DND-41 (cell line): Measurements from ENCODE around the gene GAREM2.

ENCODE experiments used
- ATAC-seq: fragments of 200-7000 bp; cut with Tn5 transposase; 3 replicates; pipeline ENCODE4 v1.9.1; 2021; ENCODE audit warnings: low read depth; ENCODE audit not compliant: insufficient read depth
- DNase-seq: peaks from one replicate; pipeline ENCODE4 v3.0.0-alpha.2; 2020
- H2AFZ ChIP-seq: 2 replicates; pipeline ENCODE4 v1.6.0; 2012; ENCODE audit warnings: low read depth, low read length
- H3K27ac ChIP-seq: 2 replicates; pipeline ENCODE4 v1.5.1; 2012; ENCODE audit warnings: low read length, inconsistent platforms
- H3K27me3 ChIP-seq: fragments of 200-600 bp; sonication (generic); 2 replicates; pipeline ENCODE4 v1.6.0; 2012; ENCODE audit warnings: low read length, mild to moderate bottlenecking, inconsistent platforms; ENCODE audit not compliant: insufficient read depth, poor library complexity
- H3K36me3 ChIP-seq: 2 replicates; pipeline ENCODE4 v1.5.1; 2012; ENCODE audit warnings: low read length, inconsistent platforms; ENCODE audit not compliant: insufficient read depth
- H3K4me1 ChIP-seq: 2 replicates; pipeline ENCODE4 v1.5.1; 2012; ENCODE audit warnings: mild to moderate bottlenecking, low read length; ENCODE audit not compliant: insufficient read depth
- H3K4me2 ChIP-seq: 2 replicates; pipeline ENCODE4 v1.6.0; 2012; ENCODE audit warnings: mild to moderate bottlenecking, moderate library complexity, low read length, inconsistent platforms; ENCODE audit not compliant: insufficient read depth
- H3K4me3 ChIP-seq, 2 experiments: fragments of 200-600 bp in 1 of 2; shearing (Covaris generic) in 1 of 2; 2 replicates each; pipeline ENCODE4 v1.5.1; 2012 to 2016; ENCODE audit warnings: inconsistent platforms in 2 of 2, low read length in 2 of 2, mild to moderate bottlenecking in 2 of 2, low read depth in 1 of 2, moderate library complexity in 1 of 2
- H3K79me2 ChIP-seq: 2 replicates; pipeline ENCODE4 v1.6.0; 2012; ENCODE audit warnings: low read length, inconsistent platforms; ENCODE audit not compliant: insufficient read depth
- H3K9ac ChIP-seq: 2 replicates; pipeline ENCODE4 v1.6.0; 2012; ENCODE audit warnings: low read depth, mild to moderate bottlenecking, inconsistent platforms, low read length, moderate library complexity
- H3K9me3 ChIP-seq: 2 replicates; pipeline ENCODE4 v1.5.1; 2012; ENCODE audit warnings: low read length, moderate library complexity, mild to moderate bottlenecking, inconsistent platforms; ENCODE audit not compliant: insufficient read depth, severe bottlenecking
- H4K20me1 ChIP-seq: 2 replicates; pipeline ENCODE4 v1.6.0; 2012; ENCODE audit warnings: low read length; ENCODE audit not compliant: insufficient read depth
- CTCF ChIP-seq: IDR thresholded peaks from 2 replicates; pipeline ENCODE4 v1.5.1; 2012; ENCODE audit warnings: borderline replicate concordance, low read length, moderate library complexity, mild to moderate bottlenecking; ENCODE audit not compliant: poor library complexity, severe bottlenecking; ENCODE audit errors: extremely low read depth
- EZH2 ChIP-seq: IDR thresholded peaks from 3 replicates; pipeline ENCODE4 v1.6.1; 2012; ENCODE audit warnings: borderline replicate concordance, low read depth, mild to moderate bottlenecking, moderate library complexity, low read length, inconsistent platforms; ENCODE audit not compliant: severe bottlenecking

The GAREM2 gene

DNA sequence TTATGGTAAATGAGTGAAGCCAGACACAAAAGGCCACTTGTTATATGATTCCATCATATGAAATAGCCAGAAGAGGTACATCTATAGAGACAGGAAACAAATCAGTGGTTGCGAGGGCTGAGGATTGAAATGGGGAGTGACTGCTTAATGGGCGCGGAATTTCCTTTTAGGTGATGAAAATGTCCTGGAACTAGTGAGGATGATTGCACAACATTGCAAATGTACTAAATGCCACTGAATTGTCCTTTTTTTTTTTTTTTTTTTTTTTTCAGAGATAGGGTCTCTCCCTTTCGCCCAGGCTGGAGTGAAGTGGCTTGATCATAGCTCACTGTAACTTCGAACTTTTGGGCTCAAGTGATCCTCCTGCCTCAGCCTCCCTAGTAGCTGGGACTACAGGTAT lies 15.3 kb upstream of the GAREM2 start:
- Histone ChIP-seq H3K79me2 (no peaks in the 10 kb centered on the region), H3K27ac (no peak overlapping the region), H3K9ac (no peak overlapping the region), H4K20me1 (no peaks in the 10 kb centered on the region), H3K36me3 (no peaks in the 10 kb centered on the region), H3K4me3 (no peak overlapping the region), H2AFZ (no peak overlapping the region), H3K4me2 (no peak overlapping the region), H3K27me3 (no peaks in the 10 kb centered on the region), H3K4me1 (no peaks in the 10 kb centered on the region), H3K9me3 (no peaks in the 10 kb centered on the region)
- ATAC-seq, result no peak
- DNase-seq, result no peak
- TF ChIP-seq CTCF, result no peak
- no peak for TF ChIP-seq EZH2

DNA sequence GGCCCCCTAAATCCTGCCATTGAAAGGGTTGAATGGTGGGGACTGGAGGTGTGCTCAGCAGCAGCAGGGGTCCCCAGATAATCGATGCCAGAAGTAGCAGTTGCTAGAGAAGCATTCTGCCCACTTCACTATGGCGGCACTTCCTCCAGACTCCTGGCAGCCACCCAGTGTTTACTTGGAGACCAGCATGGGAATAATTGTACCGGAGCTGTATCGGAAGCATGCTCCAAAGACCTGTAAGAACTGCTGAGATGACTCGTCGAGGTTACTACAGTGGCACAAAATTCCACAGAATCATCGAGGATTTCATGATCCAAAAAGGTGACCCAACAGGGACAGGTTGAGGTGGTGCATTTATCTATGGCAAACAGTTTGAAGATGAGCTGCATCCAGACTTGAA lies 11.0 kb upstream of the GAREM2 start:
- Histone ChIP-seq H3K4me1 (no peaks in the 10 kb centered on the region), H3K27me3 (no peaks in the 10 kb centered on the region), H3K36me3 (no peaks in the 10 kb centered on the region), H3K27ac (no peak overlapping the region), H4K20me1 (no peaks in the 10 kb centered on the region), H3K9me3 (no peaks in the 10 kb centered on the region), H3K4me2 (no peak overlapping the region), H3K79me2 (no peaks in the 10 kb centered on the region), H3K9ac (no peak overlapping the region), H2AFZ (no peak overlapping the region), H3K4me3 (no peak overlapping the region)
- ATAC-seq, result no peak
- TF ChIP-seq CTCF (no peak), EZH2 (no peak)
- no peak for DNase-seq

DNA sequence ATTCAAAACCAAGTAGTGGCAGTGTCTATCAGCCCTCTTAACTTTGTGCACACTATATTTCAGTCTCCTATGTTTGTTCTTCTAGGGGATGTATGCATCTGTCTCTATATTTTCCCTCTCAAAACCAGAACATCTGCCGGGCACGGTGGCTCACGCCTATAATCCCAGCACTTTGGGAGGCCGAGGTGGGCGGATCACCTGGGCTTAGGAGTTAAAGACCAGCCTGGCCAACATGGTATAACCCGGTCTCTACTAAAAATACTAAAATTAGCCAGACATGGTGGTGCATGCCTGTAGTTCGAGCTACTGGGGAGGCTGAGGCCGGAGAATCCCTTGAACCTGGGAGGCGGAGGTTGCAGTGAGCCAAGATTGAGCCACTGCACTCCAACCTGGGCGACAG lies 9.9 kb upstream of the GAREM2 start:
- no peaks in the 10 kb centered on the region for H3K9me3 ChIP-seq
- H3K4me3 ChIP-seq, result no peak overlapping the region
- H3K36me3 ChIP-seq, result no peaks in the 10 kb centered on the region
- H2AFZ ChIP-seq, result no peak overlapping the region
- no peak overlapping the region for H3K4me2 ChIP-seq
- no peaks in the 10 kb centered on the region for H3K4me1 ChIP-seq
- ATAC-seq, result no peak
- H4K20me1 ChIP-seq, result no peaks in the 10 kb centered on the region
- no peak for DNase-seq
- H3K9ac ChIP-seq, result no peak overlapping the region
- no peaks in the 10 kb centered on the region for H3K27me3 ChIP-seq
- no peaks in the 10 kb centered on the region for H3K79me2 ChIP-seq
- no peak overlapping the region for H3K27ac ChIP-seq
- TF ChIP-seq CTCF (no peak), EZH2 (no peak)

DNA sequence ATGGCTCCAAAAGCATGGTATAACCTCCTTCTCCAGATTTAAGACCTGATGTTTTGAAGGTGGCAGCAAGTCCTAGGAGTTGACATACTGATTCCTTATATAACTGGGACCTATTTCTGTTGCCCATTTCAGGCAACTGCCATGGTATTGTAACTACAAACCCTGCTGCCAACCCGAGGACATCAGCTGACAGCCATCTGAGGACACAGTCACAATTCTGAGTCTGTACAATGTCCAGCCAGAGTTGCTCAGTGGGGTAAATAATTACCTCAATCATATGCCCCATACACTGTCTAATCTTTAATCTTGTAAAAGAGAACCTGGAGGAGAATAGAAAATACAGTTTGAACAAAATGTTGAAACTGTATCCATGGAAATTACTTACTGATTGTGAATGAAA lies 8.7 kb upstream of the GAREM2 start:
- DNase-seq (no peak), ATAC-seq (no peak)
- no peaks in the 10 kb centered on the region for H3K79me2 ChIP-seq

More for the DNA sequence above, 8.7 kb upstream of the GAREM2 start:
- Histone ChIP-seq H3K4me2 (no peak overlapping the region), H4K20me1 (no peaks in the 10 kb centered on the region), H3K4me3 (no peak overlapping the region), H3K36me3 (no peaks in the 10 kb centered on the region), H3K9ac (no peak overlapping the region), H3K4me1 (no peaks in the 10 kb centered on the region), H3K9me3 (no peaks in the 10 kb centered on the region), H3K27me3 (no peaks in the 10 kb centered on the region), H3K27ac (no peak overlapping the region), H2AFZ (no peak overlapping the region)
- TF ChIP-seq EZH2 (no peak), CTCF (no peak)
